Endothelial cell of umbilical vein (primary cell): ENCODE data around the gene GIPC3. TPM values are rescaled to one million over a fixed set of nuclear protein-coding genes. Genes with fewer than 3 reads are reported as not detected.

Experiments used
- BruUV-seq: library from RNA; stranded (reverse); fragments of 400-500 nt; replicated peaks from 2 replicates; lab custom pipeline; 2021; lab: Mats Ljungman, UMichigan
- CTCF ChIA-PET: fragments of 300-600, 350-600 bp; sonication (Branson Sonifier 250); formaldehyde crosslinking; loops from one replicate; lab custom pipeline; 2021; ENCODE audit warnings: antibody characterized with exemption, inconsistent platforms; lab: Charles Lee
- POLR2A ChIA-PET: fragments of 300-600, 350-600 bp; sonication (Branson Sonifier 250); formaldehyde crosslinking; loops from one replicate; lab custom pipeline; 2021; ENCODE audit warnings: antibody characterized with exemption, inconsistent platforms; lab: Charles Lee
- DNase-seq: peaks from one replicate; pipeline ENCODE4 v3.0.0-alpha.2; 2011; ENCODE audit warnings: low read depth, low spot score
- FAIRE-seq: peaks from 2 replicates; lab custom pipeline; 2011; peaks lifted over from hg19 to GRCh38; lab: Jason Lieb, UNC
- H2AFZ ChIP-seq: 2 replicates; pipeline ENCODE4 v1.6.0; 2012; ENCODE audit warnings: low read depth, low read length, control low read depth, inconsistent platforms
- H3K27ac ChIP-seq: 2 replicates; pipeline ENCODE4 v1.5.1; 2011; ENCODE audit warnings: low read depth, mild to moderate bottlenecking, control low read depth, low read length, moderate library complexity; ENCODE audit not compliant: insufficient read depth
- H3K27me3 ChIP-seq, 2 experiments: 2 replicates each; pipeline versions ENCODE4 v1.6.0 to v1.6.1; 2011; ENCODE audit warnings: low read length in 2 of 2, mixed read lengths in 1 of 2; ENCODE audit not compliant: control insufficient read depth in 2 of 2, insufficient read depth in 2 of 2
- H3K36me3 ChIP-seq, 2 experiments: 2 replicates in 1 of 2; 3 replicates in 1 of 2; pipeline ENCODE4 v1.5.1; 2011; ENCODE audit warnings: low read length in 2 of 2, mild to moderate bottlenecking in 1 of 2, moderate library complexity in 1 of 2; ENCODE audit not compliant: control insufficient read depth in 2 of 2, insufficient read depth in 2 of 2; ENCODE audit errors: extremely low read depth in 1 of 2
- H3K4me1 ChIP-seq: 3 replicates; pipeline ENCODE4 v1.5.1; 2011; ENCODE audit warnings: mild to moderate bottlenecking, low read length; ENCODE audit not compliant: control insufficient read depth, insufficient read depth; ENCODE audit errors: extremely low read depth
- H3K4me2 ChIP-seq: 2 replicates; pipeline ENCODE4 v1.6.1; 2011; ENCODE audit warnings: low read length, control low read depth, mixed read lengths; ENCODE audit not compliant: insufficient read depth
- H3K4me3 ChIP-seq, 3 experiments: fragments of 200-600 bp in 1 of 3; sonication (generic), shearing (Covaris generic) in 1 of 3; replicated peaks in 1 of 3; 2 replicates each; pipeline ENCODE4 v1.5.1; 2011 to 2016; ENCODE audit warnings: control low read depth in 3 of 3, low read length in 3 of 3, mild to moderate bottlenecking in 2 of 3, inconsistent platforms in 1 of 3, low read depth in 1 of 3, moderate library complexity in 1 of 3; ENCODE audit not compliant: insufficient read depth in 1 of 3
- H3K79me2 ChIP-seq: 2 replicates; pipeline ENCODE4 v1.6.0; 2012; ENCODE audit warnings: low read length, inconsistent platforms; ENCODE audit not compliant: control insufficient read depth, insufficient read depth
- H3K9ac ChIP-seq: replicated peaks from 2 replicates; pipeline ENCODE3; 2011; ENCODE audit warnings: low read length, control low read depth; ENCODE audit not compliant: insufficient read depth; ENCODE audit errors: extremely low read depth
- H3K9me1 ChIP-seq: replicated peaks from 3 replicates; pipeline ENCODE4 v1.6.0; 2011; ENCODE audit warnings: mild to moderate bottlenecking, low read length; ENCODE audit not compliant: control insufficient read depth, insufficient read depth; ENCODE audit errors: extremely low read depth
- H3K9me3 ChIP-seq: replicated peaks from 2 replicates; pipeline ENCODE4 v1.5.1; 2012; ENCODE audit warnings: low read length, inconsistent platforms; ENCODE audit not compliant: control insufficient read depth, insufficient read depth
- H4K20me1 ChIP-seq: replicated peaks from 2 replicates; pipeline ENCODE3; 2011; ENCODE audit warnings: mild to moderate bottlenecking, low read length; ENCODE audit not compliant: control insufficient read depth, insufficient read depth; ENCODE audit errors: extremely low read depth
- EZH2 ChIP-seq: IDR thresholded peaks from 2 replicates; pipeline ENCODE4 v1.6.1; 2012; ENCODE audit warnings: borderline replicate concordance, low read depth, mild to moderate bottlenecking, moderate library complexity, low read length, inconsistent platforms; ENCODE audit not compliant: severe bottlenecking
- FOS ChIP-seq: IDR thresholded peaks from 2 replicates; pipeline ENCODE4 v1.6.1; 2011; ENCODE audit warnings: mild to moderate bottlenecking, low read length, moderate library complexity, borderline replicate concordance; ENCODE audit not compliant: insufficient read depth
- GATA2 ChIP-seq: IDR thresholded peaks from 2 replicates; pipeline ENCODE4 v1.7.0; 2011; ENCODE audit warnings: low read depth, mild to moderate bottlenecking, moderate library complexity, mixed read lengths, low read length; ENCODE audit not compliant: insufficient read length, insufficient read depth
- JUN ChIP-seq: IDR thresholded peaks from 2 replicates; pipeline ENCODE4 v1.6.1; 2011; ENCODE audit warnings: borderline replicate concordance, low read depth; ENCODE audit not compliant: insufficient read length, insufficient read depth
- MYC ChIP-seq: IDR thresholded peaks from one replicate; pipeline ENCODE4 v1.6.1; 2011; ENCODE audit warnings: mild to moderate bottlenecking, low read depth, low read length
- POLR2A ChIP-seq: IDR thresholded peaks from 2 replicates; pipeline ENCODE4 v1.6.1; 2012; ENCODE audit warnings: low read depth, mild to moderate bottlenecking, control low read depth, low read length
- POLR2AphosphoS5 ChIP-seq: IDR thresholded peaks from 2 replicates; pipeline ENCODE4 v1.6.1; 2012; ENCODE audit warnings: low read depth, mild to moderate bottlenecking, control low read depth, low read length, moderate library complexity; ENCODE audit not compliant: insufficient read depth
- dilution Hi-C: fragments of 300-500 bp; cut with MboI; formaldehyde crosslinking; loops from one replicate; pipeline ENCODE4 v1.15.0; 2019; ENCODE audit warnings: low sequenced_read_pairs; ENCODE audit not compliant: extremely low pct_ligation_motif_present
- intact Hi-C: fragments of 100-400 bp; cut with micrococcal nuclease; formaldehyde crosslinking; loops from one replicate; pipeline ENCODE4 v1.10.0; 2022
- polyA plus RNA-seq, 4 experiments: library from polyadenylated mRNA; depleted of rRNA in 3 of 4; stranded (reverse) in 3 of 4; unstranded in 1 of 4; fragments of >200 nt; gene quantifications; 2 replicates each; pipeline versions ENCODE4 v1.2.1 to v1.2.3, GENCODE V29; 2011 to 2012; ENCODE audit warnings: missing spikeins in 1 of 4
- total RNA-seq: library from RNA; stranded (reverse); gene quantifications from 2 replicates; pipeline ENCODE4 v1.2.3, GENCODE V29; 2021
- TF ChIP-seq, protein P1 (sequence below): IDR thresholded peaks from 2 replicates; pipeline ENCODE4 v1.6.1; 2011; ENCODE audit not compliant: insufficient read depth, insufficient read length
- TF ChIP-seq, protein P2 (sequence below), 2 donors: IDR thresholded peaks; 1 replicate in 1 of 2; 2 replicates in 1 of 2; pipeline ENCODE4 v1.5.1; 2011; ENCODE audit warnings: low read length in 2 of 2, mild to moderate bottlenecking in 2 of 2, moderate library complexity in 2 of 2, control low read depth in 1 of 2, inconsistent platforms in 1 of 2, low read depth in 1 of 2; ENCODE audit not compliant: insufficient read depth in 1 of 2; ENCODE audit errors: extremely low read depth in 1 of 2

Gene GIPC3
- total and polyA plus RNA-seq, 2 donors (not counting 3 experiments of a cell fraction or from before 2014, with no cell fraction given) = 2.2 to 6.6 TPM

DNA sequence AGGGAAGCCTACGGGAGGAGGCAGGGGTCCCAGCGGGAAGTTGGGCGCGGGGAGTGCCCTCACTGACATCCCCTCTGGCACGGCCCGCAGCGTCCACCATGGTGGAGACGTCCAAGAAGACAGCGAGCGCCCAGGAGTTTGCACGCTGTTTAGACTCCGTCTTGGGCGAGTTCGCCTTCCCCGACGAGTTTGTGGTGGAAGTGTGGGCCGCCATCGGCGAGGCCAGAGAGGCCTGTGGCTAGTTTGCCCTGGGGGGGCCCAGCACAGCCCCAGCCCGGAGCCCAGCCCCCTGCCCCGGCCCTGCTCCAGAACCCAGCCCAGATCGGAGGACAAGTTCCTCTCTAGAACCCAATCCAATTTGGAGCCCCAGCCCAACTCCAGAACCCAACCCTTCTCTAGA is 4.7 kb downstream of the GIPC3 start:
- Histone ChIP-seq H3K27me3 (peaks cover 0 to 2% of the 10 kb centered on the region in 2 experiments), H2AFZ (no peak overlapping the region), H3K36me3 (no peaks in the 10 kb centered on the region), H3K4me3 (no peak overlapping the region), H3K79me2 (no peaks in the 10 kb centered on the region), H3K4me1 (peaks cover 5% of the 10 kb centered on the region), H3K9me1 (no peaks in the 10 kb centered on the region), H4K20me1 (no peaks in the 10 kb centered on the region), H3K27ac (no peak overlapping the region), H3K9me3 (no peaks in the 10 kb centered on the region), H3K4me2 (no peak overlapping the region), H3K9ac (no peak overlapping the region)
- ChIA-PET CTCF (interaction anchor here (0.6 to 1.6 kb wide), 2 partner anchors 12 to 29 kb away, joined by 3 read pairs; no protein-coding TSS in a partner anchor), POLR2A (no interaction called here)
- intact Hi-C loops = no loop called here
- TF ChIP-seq POLR2AphosphoS5 (no peak), EZH2 (no peak), JUN (no peak), MYC (no peak), GATA2 (no peak), POLR2A (no peak), FOS (no peak)
- TF ChIP-seq, protein P1, sequence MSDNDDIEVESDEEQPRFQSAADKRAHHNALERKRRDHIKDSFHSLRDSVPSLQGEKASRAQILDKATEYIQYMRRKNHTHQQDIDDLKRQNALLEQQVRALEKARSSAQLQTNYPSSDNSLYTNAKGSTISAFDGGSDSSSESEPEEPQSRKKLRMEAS = no peak
- TF ChIP-seq, protein P2, sequence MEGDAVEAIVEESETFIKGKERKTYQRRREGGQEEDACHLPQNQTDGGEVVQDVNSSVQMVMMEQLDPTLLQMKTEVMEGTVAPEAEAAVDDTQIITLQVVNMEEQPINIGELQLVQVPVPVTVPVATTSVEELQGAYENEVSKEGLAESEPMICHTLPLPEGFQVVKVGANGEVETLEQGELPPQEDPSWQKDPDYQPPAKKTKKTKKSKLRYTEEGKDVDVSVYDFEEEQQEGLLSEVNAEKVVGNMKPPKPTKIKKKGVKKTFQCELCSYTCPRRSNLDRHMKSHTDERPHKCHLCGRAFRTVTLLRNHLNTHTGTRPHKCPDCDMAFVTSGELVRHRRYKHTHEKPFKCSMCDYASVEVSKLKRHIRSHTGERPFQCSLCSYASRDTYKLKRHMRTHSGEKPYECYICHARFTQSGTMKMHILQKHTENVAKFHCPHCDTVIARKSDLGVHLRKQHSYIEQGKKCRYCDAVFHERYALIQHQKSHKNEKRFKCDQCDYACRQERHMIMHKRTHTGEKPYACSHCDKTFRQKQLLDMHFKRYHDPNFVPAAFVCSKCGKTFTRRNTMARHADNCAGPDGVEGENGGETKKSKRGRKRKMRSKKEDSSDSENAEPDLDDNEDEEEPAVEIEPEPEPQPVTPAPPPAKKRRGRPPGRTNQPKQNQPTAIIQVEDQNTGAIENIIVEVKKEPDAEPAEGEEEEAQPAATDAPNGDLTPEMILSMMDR (IDR thresholded peaks at IDR 0.05; ENCODE audit: extremely low read depth in 1 of 2, insufficient read depth in 1 of 2, low read depth in 1 of 2, low read length in 2 of 2) = no peak
- dilution Hi-C loops = no loop called here
- BruUV-seq = no TSS peak
- no peak for FAIRE-seq
- DNase-seq = no peak
